ENCODE measurements around the gene WDR45. TPM values are rescaled to one million over a fixed set of nuclear protein-coding genes. Genes with fewer than 3 reads are reported as not detected.

Gene WDR45
- total and polyA plus RNA-seq, 2 donors (not counting 1 experiment from before 2014, with no cell fraction given) = 59.8 to 69.4 TPM

DNA sequence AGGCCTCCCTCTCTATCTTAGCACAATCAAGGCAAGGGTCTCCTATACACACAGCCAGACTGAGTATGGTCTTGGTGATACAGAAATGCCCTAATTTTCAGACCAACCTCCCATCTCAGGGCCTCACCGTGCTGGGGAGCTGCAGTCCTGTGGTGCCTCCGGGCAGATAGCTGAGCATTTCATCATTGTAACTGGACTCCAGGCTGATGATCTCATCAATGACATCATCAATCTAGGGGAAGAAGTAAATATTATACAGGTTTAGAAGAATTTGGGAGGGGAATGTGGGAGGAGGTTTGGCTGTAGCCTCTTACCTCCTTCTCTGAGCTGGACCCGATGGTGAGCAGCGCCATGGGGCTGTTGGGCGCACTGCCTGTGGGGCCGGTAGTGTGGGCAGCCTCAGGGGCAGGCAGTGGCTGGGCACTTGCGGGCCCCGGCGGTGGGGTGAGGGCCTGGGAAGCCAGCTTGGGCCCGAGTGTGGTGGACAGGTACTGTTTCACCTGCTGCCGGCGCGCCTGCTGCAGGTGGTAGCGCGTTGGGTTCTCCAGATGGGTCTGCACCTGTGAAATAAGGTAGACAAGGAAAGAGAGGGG, 41.7 kb downstream of the WDR45 start:
- Histone ChIP-seq H3K9ac (ENCODE audit: insufficient read depth, low read length) (no peak overlapping the region), H3K79me2 (ENCODE audit: control insufficient read depth, insufficient read depth, low read length) (peaks cover 50% of the 10 kb centered on the region), H3K4me3 (replicated peaks in 1 of 4; ENCODE audit: control extremely low read depth in 1 of 4, insufficient read depth in 1 of 4, low read depth in 3 of 4, low read length in 4 of 4) (no peak overlapping the region), H3K27me3 (ENCODE audit: control insufficient read depth, insufficient read depth, low read length) (no peaks in the 10 kb centered on the region), H3K4me1 (ENCODE audit: control insufficient read depth, extremely low read depth, insufficient read depth, low read length) (peaks cover 9% of the 10 kb centered on the region), H3K9me3 (ENCODE audit: control insufficient read depth, insufficient read depth, low read depth, low read length) (no peaks in the 10 kb centered on the region), H4K20me1 (ENCODE audit: control insufficient read depth, extremely low read depth, insufficient read depth, low read length) (no peaks in the 10 kb centered on the region), H2AFZ (ENCODE audit: low read length) (no peak overlapping the region), H3K27ac (ENCODE audit: insufficient read depth, low read length) (peak overlapping the region; percentile 77), H3K36me3 (ENCODE audit: control insufficient read depth, insufficient read depth, low read length) (peaks cover 24% of the 10 kb centered on the region), H3K4me2 (ENCODE audit: extremely low read depth, insufficient read depth, low read length) (no peak overlapping the region)
- TF ChIP-seq, protein P1, sequence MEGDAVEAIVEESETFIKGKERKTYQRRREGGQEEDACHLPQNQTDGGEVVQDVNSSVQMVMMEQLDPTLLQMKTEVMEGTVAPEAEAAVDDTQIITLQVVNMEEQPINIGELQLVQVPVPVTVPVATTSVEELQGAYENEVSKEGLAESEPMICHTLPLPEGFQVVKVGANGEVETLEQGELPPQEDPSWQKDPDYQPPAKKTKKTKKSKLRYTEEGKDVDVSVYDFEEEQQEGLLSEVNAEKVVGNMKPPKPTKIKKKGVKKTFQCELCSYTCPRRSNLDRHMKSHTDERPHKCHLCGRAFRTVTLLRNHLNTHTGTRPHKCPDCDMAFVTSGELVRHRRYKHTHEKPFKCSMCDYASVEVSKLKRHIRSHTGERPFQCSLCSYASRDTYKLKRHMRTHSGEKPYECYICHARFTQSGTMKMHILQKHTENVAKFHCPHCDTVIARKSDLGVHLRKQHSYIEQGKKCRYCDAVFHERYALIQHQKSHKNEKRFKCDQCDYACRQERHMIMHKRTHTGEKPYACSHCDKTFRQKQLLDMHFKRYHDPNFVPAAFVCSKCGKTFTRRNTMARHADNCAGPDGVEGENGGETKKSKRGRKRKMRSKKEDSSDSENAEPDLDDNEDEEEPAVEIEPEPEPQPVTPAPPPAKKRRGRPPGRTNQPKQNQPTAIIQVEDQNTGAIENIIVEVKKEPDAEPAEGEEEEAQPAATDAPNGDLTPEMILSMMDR (conservative IDR thresholded peaks at IDR 0.05 in 1 of 2, IDR thresholded peaks at IDR 0.05 in 1 of 2; ENCODE audit: low read depth in 1 of 2, low read length in 2 of 2) = no peak
- no peak for TF ChIP-seq EZH2 (IDR thresholded peaks at IDR 0.05; ENCODE audit: low read length, missing control alignments)
- DNase-seq (ENCODE audit: low read depth in 2 of 2) = peak; percentile 45 to 73

DNA sequence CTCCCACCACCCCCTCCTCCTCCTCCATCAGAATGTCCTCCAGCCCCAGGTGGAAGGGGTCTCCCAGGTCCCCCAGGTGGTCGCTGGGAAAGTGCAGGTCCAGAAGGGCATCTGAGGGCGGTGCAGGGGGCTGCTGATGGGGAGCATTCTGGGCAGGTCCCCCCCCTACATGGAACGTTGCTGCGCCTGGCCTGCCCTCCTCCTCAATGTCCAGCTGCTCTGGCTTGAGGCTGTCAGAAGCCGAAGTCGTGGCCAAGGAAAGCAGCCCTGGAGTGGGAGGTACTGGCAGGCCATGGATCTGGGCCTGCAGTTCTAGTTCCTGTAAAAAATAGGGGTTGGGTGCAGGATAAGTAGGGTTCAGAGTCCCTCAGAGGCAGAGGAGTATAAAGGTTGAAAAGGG, 49.4 kb downstream of the WDR45 start:
- Histone ChIP-seq H3K4me3 (replicated peaks in 1 of 4; ENCODE audit: control extremely low read depth in 1 of 4, insufficient read depth in 1 of 4, low read depth in 3 of 4, low read length in 4 of 4) (no peak overlapping the region), H3K79me2 (ENCODE audit: control insufficient read depth, insufficient read depth, low read length) (peaks cover 4% of the 10 kb centered on the region), H2AFZ (ENCODE audit: low read length) (no peak overlapping the region), H3K27ac (ENCODE audit: insufficient read depth, low read length) (no peak overlapping the region), H3K36me3 (ENCODE audit: control insufficient read depth, insufficient read depth, low read length) (peaks cover 14% of the 10 kb centered on the region), H3K9me3 (ENCODE audit: control insufficient read depth, insufficient read depth, low read depth, low read length) (no peaks in the 10 kb centered on the region), H3K4me2 (ENCODE audit: extremely low read depth, insufficient read depth, low read length) (no peak overlapping the region), H3K9ac (ENCODE audit: insufficient read depth, low read length) (no peak overlapping the region), H4K20me1 (ENCODE audit: control insufficient read depth, extremely low read depth, insufficient read depth, low read length) (no peaks in the 10 kb centered on the region), H3K27me3 (ENCODE audit: control insufficient read depth, insufficient read depth, low read length) (no peaks in the 10 kb centered on the region), H3K4me1 (ENCODE audit: control insufficient read depth, extremely low read depth, insufficient read depth, low read length) (no peaks in the 10 kb centered on the region)
- no peak for TF ChIP-seq EZH2 (IDR thresholded peaks at IDR 0.05; ENCODE audit: low read length, missing control alignments)
- TF ChIP-seq, protein P1 (conservative IDR thresholded peaks at IDR 0.05 in 1 of 2, IDR thresholded peaks at IDR 0.05 in 1 of 2; ENCODE audit: low read depth in 1 of 2, low read length in 2 of 2) = no peak
- DNase-seq (ENCODE audit: low read depth in 2 of 2) = no peak

DNA sequence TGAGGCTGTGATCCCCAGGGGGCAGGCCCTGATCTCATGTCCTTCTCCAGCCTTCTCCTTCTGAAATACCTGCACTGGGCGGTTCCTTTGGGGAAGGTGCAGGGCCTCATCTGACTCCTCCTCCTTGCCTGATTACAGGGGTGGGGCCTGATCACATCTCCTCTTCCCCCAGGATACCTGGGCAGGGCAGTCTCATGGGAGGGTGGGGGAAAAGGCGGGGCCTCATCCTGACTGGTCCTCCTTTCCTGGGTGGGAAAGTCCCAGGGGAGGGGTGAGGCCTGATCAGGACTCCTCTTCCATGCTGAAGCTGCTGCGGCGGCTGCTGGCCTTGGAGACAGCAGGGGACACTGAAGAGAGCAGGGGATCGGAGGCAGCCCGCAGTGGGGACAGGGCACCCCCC, 49.8 kb downstream of the WDR45 start:
- Histone ChIP-seq H3K4me2 (ENCODE audit: extremely low read depth, insufficient read depth, low read length) (no peak overlapping the region), H3K27me3 (ENCODE audit: control insufficient read depth, insufficient read depth, low read length) (no peaks in the 10 kb centered on the region), H3K9me3 (ENCODE audit: control insufficient read depth, insufficient read depth, low read depth, low read length) (no peaks in the 10 kb centered on the region), H4K20me1 (ENCODE audit: control insufficient read depth, extremely low read depth, insufficient read depth, low read length) (no peaks in the 10 kb centered on the region), H3K36me3 (ENCODE audit: control insufficient read depth, insufficient read depth, low read length) (peaks cover 14% of the 10 kb centered on the region), H3K9ac (ENCODE audit: insufficient read depth, low read length) (no peak overlapping the region), H3K27ac (ENCODE audit: insufficient read depth, low read length) (no peak overlapping the region), H3K79me2 (ENCODE audit: control insufficient read depth, insufficient read depth, low read length) (peaks cover 4% of the 10 kb centered on the region), H3K4me1 (ENCODE audit: control insufficient read depth, extremely low read depth, insufficient read depth, low read length) (no peaks in the 10 kb centered on the region), H3K4me3 (replicated peaks in 1 of 4; ENCODE audit: control extremely low read depth in 1 of 4, insufficient read depth in 1 of 4, low read depth in 3 of 4, low read length in 4 of 4) (no peak overlapping the region), H2AFZ (ENCODE audit: low read length) (no peak overlapping the region)
- DNase-seq (ENCODE audit: low read depth in 2 of 2) = no peak
- TF ChIP-seq, protein P1 (conservative IDR thresholded peaks at IDR 0.05 in 1 of 2, IDR thresholded peaks at IDR 0.05 in 1 of 2; ENCODE audit: low read depth in 1 of 2, low read length in 2 of 2) = no peak
- TF ChIP-seq EZH2 (IDR thresholded peaks at IDR 0.05; ENCODE audit: low read length, missing control alignments) = no peak

Other genes starting within 250 kb of the WDR45 start
- 0.17 and 0.51 TPM in 2 replicates for gene PCSK1N, start 244.3 kb downstream of the WDR45 start, total RNA-seq
- 0.08 TPM in 1 of 2 replicates, not detected in the other for gene PCSK1N, start 244.3 kb downstream of the WDR45 start, polyA plus RNA-seq
- 22.3 and 32.0 TPM in 2 replicates for gene TIMM17B, start 182.1 kb downstream of the WDR45 start, total RNA-seq
- gene TIMM17B, start 182.1 kb downstream of the WDR45 start, polyA plus RNA-seq = 19.0 and 24.8 TPM in 2 replicates
- 57.0 and 70.9 TPM in 2 replicates for gene PQBP1, start 182.0 kb downstream of the WDR45 start, total RNA-seq
- 41.1 and 57.0 TPM in 2 replicates for gene PQBP1, start 182.0 kb downstream of the WDR45 start, polyA plus RNA-seq
- 8.5 and 9.6 TPM in 2 replicates for gene SLC35A2, start 168.2 kb downstream of the WDR45 start, total RNA-seq
- gene SLC35A2, start 168.2 kb downstream of the WDR45 start, polyA plus RNA-seq = 33.0 and 41.2 TPM in 2 replicates
- 2.3 and 3.1 TPM in 2 replicates for gene PIM2, start 160.9 kb downstream of the WDR45 start, total RNA-seq
- gene PIM2, start 160.9 kb downstream of the WDR45 start, polyA plus RNA-seq = 3.7 and 5.0 TPM in 2 replicates
- gene OTUD5, start 122.3 kb downstream of the WDR45 start, total RNA-seq = 23.6 and 33.0 TPM in 2 replicates
- 41.4 and 46.6 TPM in 2 replicates for gene OTUD5, start 122.3 kb downstream of the WDR45 start, polyA plus RNA-seq
- gene KCND1, start 108.0 kb downstream of the WDR45 start, total RNA-seq = 0.77 and 1.3 TPM in 2 replicates
- 0.25 and 0.41 TPM in 2 replicates for gene KCND1, start 108.0 kb downstream of the WDR45 start, polyA plus RNA-seq
- 20.5 and 26.4 TPM in 2 replicates for gene GRIPAP1, start 77.6 kb downstream of the WDR45 start, total RNA-seq
- 18.5 and 18.6 TPM in 2 replicates for gene GRIPAP1, start 77.6 kb downstream of the WDR45 start, polyA plus RNA-seq
- 24.7 and 36.8 TPM in 2 replicates for gene TFE3, start 36.5 kb downstream of the WDR45 start, total RNA-seq
- gene TFE3, start 36.5 kb downstream of the WDR45 start, polyA plus RNA-seq = 18.9 and 22.2 TPM in 2 replicates
- 0.51 and 0.66 TPM in 2 replicates for gene CCDC120, start 20.9 kb downstream of the WDR45 start, total RNA-seq
- 0.52 and 0.55 TPM in 2 replicates for gene CCDC120, start 20.9 kb downstream of the WDR45 start, polyA plus RNA-seq
- gene PRAF2, start 5.9 kb downstream of the WDR45 start, total RNA-seq = 6.4 and 11.9 TPM in 2 replicates
- 33.1 and 33.5 TPM in 2 replicates for gene PRAF2, start 5.9 kb downstream of the WDR45 start, polyA plus RNA-seq
- gene GPKOW, start 43.8 kb upstream of the WDR45 start, total RNA-seq = 15.7 and 19.8 TPM in 2 replicates
- gene GPKOW, start 43.8 kb upstream of the WDR45 start, polyA plus RNA-seq = 20.2 and 21.0 TPM in 2 replicates
- gene MAGIX, start 82.9 kb upstream of the WDR45 start, total RNA-seq = 1.0 and 1.7 TPM in 2 replicates
- gene MAGIX, start 82.9 kb upstream of the WDR45 start, polyA plus RNA-seq = 0.34 and 0.40 TPM in 2 replicates
- gene PLP2, start 92.0 kb upstream of the WDR45 start, total RNA-seq = 10.5 and 23.3 TPM in 2 replicates
- 212 and 317 TPM in 2 replicates for gene PLP2, start 92.0 kb upstream of the WDR45 start, polyA plus RNA-seq
- 4.6 and 7.4 TPM in 2 replicates for gene PRICKLE3, start 106.5 kb upstream of the WDR45 start, total RNA-seq
- gene PRICKLE3, start 106.5 kb upstream of the WDR45 start, polyA plus RNA-seq = 2.7 and 3.5 TPM in 2 replicates
- 0.17 and 0.26 TPM in 2 replicates for gene SYP, start 120.3 kb upstream of the WDR45 start, total RNA-seq
- 0.08 and 0.15 TPM in 2 replicates for gene SYP, start 120.3 kb upstream of the WDR45 start, polyA plus RNA-seq
- gene CACNA1F, start 153.5 kb upstream of the WDR45 start, total RNA-seq = 0.17 and 0.26 TPM in 2 replicates
- gene CACNA1F, start 153.5 kb upstream of the WDR45 start, polyA plus RNA-seq = not detected in 2 replicates
- gene CCDC22, start 155.6 kb upstream of the WDR45 start, total RNA-seq = 7.2 and 8.9 TPM in 2 replicates
- gene CCDC22, start 155.6 kb upstream of the WDR45 start, polyA plus RNA-seq = 4.6 and 7.4 TPM in 2 replicates
- gene FOXP3, start 184.8 kb upstream of the WDR45 start, total RNA-seq = under 0.01 TPM in 1 of 2 replicates, not detected in the other
- gene FOXP3, start 184.8 kb upstream of the WDR45 start, polyA plus RNA-seq = 0.03 TPM in 1 of 2 replicates, not detected in the other
- gene PPP1R3F, start 189.9 kb upstream of the WDR45 start, total RNA-seq = 6.8 and 10.8 TPM in 2 replicates
- gene PPP1R3F, start 189.9 kb upstream of the WDR45 start, polyA plus RNA-seq = 0.93 and 0.95 TPM in 2 replicates
- not detected in 2 replicates for gene GAGE10, start 223.8 kb upstream of the WDR45 start, total RNA-seq
- gene GAGE10, start 223.8 kb upstream of the WDR45 start, polyA plus RNA-seq = not detected in 2 replicates
- gene GAGE12J, start 242.2 kb upstream of the WDR45 start, total RNA-seq = not detected in 2 replicates
- not detected in 2 replicates for gene GAGE12J, start 242.2 kb upstream of the WDR45 start, polyA plus RNA-seq

Data from fibroblast of lung (primary cell).